ENCODE data around the gene CISD2.
"Not testable (repeated sequence)": the region's sequence is repeated elsewhere in the genome, so short reads cannot be mapped to it uniquely, and the experiment has no call there.

CISD2 gene

GRCh38 chr4:102850370-102850769 is 18.4 kb upstream of the CISD2 start:
- no peak for DNase-seq

GRCh38 chr4:102858828-102859464 is 9.8 kb upstream of the CISD2 start:
- DNase-seq: no peak

GRCh38 chr4:102860611-102861324 is 8.0 kb upstream of the CISD2 start:
- DNase-seq: no peak

- DNase-seq: no peak
These were observed 6.8 kb upstream of the CISD2 start for GRCh38 chr4:102862016-102862415.

- DNase-seq: no peak
These were observed 6.0 kb upstream of the CISD2 start for GRCh38 chr4:102862747-102863146.

GRCh38 chr4:102865327-102865726 is 3.5 kb upstream of the CISD2 start:
- not testable (repeated sequence) for DNase-seq

- DNase-seq: no peak
These were observed 1.3 kb upstream of the CISD2 start for GRCh38 chr4:102867278-102868152.

GRCh38 chr4:102868153-102868780 is 525 bp upstream of the CISD2 start:
- no peak for DNase-seq

- peak in 1 of 2 experiments; percentile 43 for DNase-seq
These were observed 891 bp downstream of the CISD2 start for GRCh38 chr4:102869569-102870197.

GRCh38 chr4:102871772-102872171 is 3.0 kb downstream of the CISD2 start:
- no peak for DNase-seq

GRCh38 chr4:102877477-102878106 is 8.8 kb downstream of the CISD2 start:
- not testable (repeated sequence) for DNase-seq

- not testable (repeated sequence) for DNase-seq
These were observed 9.6 kb downstream of the CISD2 start for GRCh38 chr4:102878349-102878748.

GRCh38 chr4:102878901-102879300 is 10.1 kb downstream of the CISD2 start:
- no peak for DNase-seq

- no peak for DNase-seq
These were observed 12.6 kb downstream of the CISD2 start for GRCh38 chr4:102881343-102881742.

GRCh38 chr4:102883278-102883677 is 14.5 kb downstream of the CISD2 start:
- DNase-seq: no peak

GRCh38 chr4:102888570-102888969 is 19.8 kb downstream of the CISD2 start:
- DNase-seq: not testable (repeated sequence)

GRCh38 chr4:102889866-102890265 is 21.1 kb downstream of the CISD2 start:
- not testable (repeated sequence) for DNase-seq

- not testable (repeated sequence) for DNase-seq
These were observed 27.8 kb downstream of the CISD2 start for GRCh38 chr4:102896547-102896946.

- not testable (repeated sequence) for DNase-seq
These were observed 28.8 kb downstream of the CISD2 start for GRCh38 chr4:102897610-102898009.

GRCh38 chr4:102901804-102902203 is 33.0 kb downstream of the CISD2 start:
- DNase-seq: no peak

- DNase-seq: no peak
These were observed 50.1 kb downstream of the CISD2 start for GRCh38 chr4:102918859-102919258.

- DNase-seq: not testable (repeated sequence)
These were observed 50.9 kb downstream of the CISD2 start for GRCh38 chr4:102919697-102920096.

All from NCI-H524 (cell line).